Measurements from ENCODE around the gene CDH13. TPM values are rescaled to one million over a fixed set of nuclear protein-coding genes. Genes with fewer than 3 reads are reported as not detected.

Gene CDH13
- total RNA-seq, 1 donor: 102 TPM

- H2AFZ ChIP-seq (ENCODE audit: low read length): no peak overlapping the region
Measured at GRCh38 chr16:83734136-83734535, 1107.4 kb downstream of the CDH13 start.

GRCh38 chr16:83737729-83738354 lies 1111.1 kb downstream of the CDH13 start:
- no peaks in the 10 kb centered on the region for H3K79me2 ChIP-seq (ENCODE audit: insufficient read depth, low read length)
- H4K20me1 ChIP-seq (ENCODE audit: insufficient read depth, low read length): no peaks in the 10 kb centered on the region
- H2AFZ ChIP-seq (ENCODE audit: low read length): no peak overlapping the region
- H3K4me1 ChIP-seq (ENCODE audit: insufficient read depth, low read length): no peaks in the 10 kb centered on the region
- no peak overlapping the region for H3K4me3 ChIP-seq (ENCODE audit: insufficient read depth, low read length)
- H3K4me2 ChIP-seq (ENCODE audit: insufficient read depth, low read length): no peak overlapping the region
- H3K9me3 ChIP-seq (ENCODE audit: low read depth, low read length): peaks cover 2% of the 10 kb centered on the region
- TF ChIP-seq, protein P1, sequence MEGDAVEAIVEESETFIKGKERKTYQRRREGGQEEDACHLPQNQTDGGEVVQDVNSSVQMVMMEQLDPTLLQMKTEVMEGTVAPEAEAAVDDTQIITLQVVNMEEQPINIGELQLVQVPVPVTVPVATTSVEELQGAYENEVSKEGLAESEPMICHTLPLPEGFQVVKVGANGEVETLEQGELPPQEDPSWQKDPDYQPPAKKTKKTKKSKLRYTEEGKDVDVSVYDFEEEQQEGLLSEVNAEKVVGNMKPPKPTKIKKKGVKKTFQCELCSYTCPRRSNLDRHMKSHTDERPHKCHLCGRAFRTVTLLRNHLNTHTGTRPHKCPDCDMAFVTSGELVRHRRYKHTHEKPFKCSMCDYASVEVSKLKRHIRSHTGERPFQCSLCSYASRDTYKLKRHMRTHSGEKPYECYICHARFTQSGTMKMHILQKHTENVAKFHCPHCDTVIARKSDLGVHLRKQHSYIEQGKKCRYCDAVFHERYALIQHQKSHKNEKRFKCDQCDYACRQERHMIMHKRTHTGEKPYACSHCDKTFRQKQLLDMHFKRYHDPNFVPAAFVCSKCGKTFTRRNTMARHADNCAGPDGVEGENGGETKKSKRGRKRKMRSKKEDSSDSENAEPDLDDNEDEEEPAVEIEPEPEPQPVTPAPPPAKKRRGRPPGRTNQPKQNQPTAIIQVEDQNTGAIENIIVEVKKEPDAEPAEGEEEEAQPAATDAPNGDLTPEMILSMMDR (IDR thresholded peaks at IDR 0.05; ENCODE audit: extremely low read depth, low read depth, low read length): no peak
- no peak overlapping the region for H3K27ac ChIP-seq (ENCODE audit: low read depth, low read length)
- H3K27me3 ChIP-seq (ENCODE audit: insufficient read depth, low read length): no peaks in the 10 kb centered on the region
- DNase-seq (ENCODE audit: insufficient read length, low spot score, missing footprints): no peak
- no peaks in the 10 kb centered on the region for H3K36me3 ChIP-seq (ENCODE audit: insufficient read depth, low read length)

More at GRCh38 chr16:83734136-83734535, 1107.4 kb downstream of the CDH13 start:
- Histone ChIP-seq H3K79me2 (ENCODE audit: insufficient read depth, low read length) (no peaks in the 10 kb centered on the region), H3K4me2 (ENCODE audit: insufficient read depth, low read length) (no peak overlapping the region), H3K4me1 (ENCODE audit: insufficient read depth, low read length) (no peaks in the 10 kb centered on the region), H3K9me3 (ENCODE audit: low read depth, low read length) (peaks cover 2% of the 10 kb centered on the region), H3K4me3 (ENCODE audit: insufficient read depth, low read length) (no peak overlapping the region), H3K27me3 (ENCODE audit: insufficient read depth, low read length) (no peaks in the 10 kb centered on the region), H3K27ac (ENCODE audit: low read depth, low read length) (no peak overlapping the region), H3K36me3 (ENCODE audit: insufficient read depth, low read length) (no peaks in the 10 kb centered on the region), H4K20me1 (ENCODE audit: insufficient read depth, low read length) (no peaks in the 10 kb centered on the region)
- no peak for DNase-seq (ENCODE audit: insufficient read length, low spot score, missing footprints)
- TF ChIP-seq, protein P1 (IDR thresholded peaks at IDR 0.05; ENCODE audit: extremely low read depth, low read depth, low read length): no peak

GRCh38 chr16:83738923-83739503 lies 1112.2 kb downstream of the CDH13 start:
- Histone ChIP-seq H3K27me3 (ENCODE audit: insufficient read depth, low read length) (no peaks in the 10 kb centered on the region), H3K9me3 (ENCODE audit: low read depth, low read length) (peaks cover 2% of the 10 kb centered on the region), H3K4me2 (ENCODE audit: insufficient read depth, low read length) (no peak overlapping the region), H2AFZ (ENCODE audit: low read length) (no peak overlapping the region), H3K27ac (ENCODE audit: low read depth, low read length) (no peak overlapping the region), H3K4me1 (ENCODE audit: insufficient read depth, low read length) (no peaks in the 10 kb centered on the region), H3K79me2 (ENCODE audit: insufficient read depth, low read length) (no peaks in the 10 kb centered on the region), H3K4me3 (ENCODE audit: insufficient read depth, low read length) (no peak overlapping the region), H4K20me1 (ENCODE audit: insufficient read depth, low read length) (no peaks in the 10 kb centered on the region), H3K36me3 (ENCODE audit: insufficient read depth, low read length) (no peaks in the 10 kb centered on the region)
- no peak for DNase-seq (ENCODE audit: insufficient read length, low spot score, missing footprints)
- TF ChIP-seq, protein P1 (IDR thresholded peaks at IDR 0.05; ENCODE audit: extremely low read depth, low read depth, low read length): no peak

GRCh38 chr16:83742124-83742899 lies 1115.5 kb downstream of the CDH13 start:
- TF ChIP-seq, protein P1 (IDR thresholded peaks at IDR 0.05; ENCODE audit: extremely low read depth, low read depth, low read length): no peak
- Histone ChIP-seq H4K20me1 (ENCODE audit: insufficient read depth, low read length) (no peaks in the 10 kb centered on the region), H3K4me1 (ENCODE audit: insufficient read depth, low read length) (peaks cover 5% of the 10 kb centered on the region), H3K4me2 (ENCODE audit: insufficient read depth, low read length) (no peak overlapping the region), H3K27ac (ENCODE audit: low read depth, low read length) (no peak overlapping the region), H3K9me3 (ENCODE audit: low read depth, low read length) (no peaks in the 10 kb centered on the region), H3K79me2 (ENCODE audit: insufficient read depth, low read length) (no peaks in the 10 kb centered on the region), H3K36me3 (ENCODE audit: insufficient read depth, low read length) (no peaks in the 10 kb centered on the region), H2AFZ (ENCODE audit: low read length) (no peak overlapping the region), H3K4me3 (ENCODE audit: insufficient read depth, low read length) (no peak overlapping the region), H3K27me3 (ENCODE audit: insufficient read depth, low read length) (no peaks in the 10 kb centered on the region)
- DNase-seq (ENCODE audit: insufficient read length, low spot score, missing footprints): no peak
